Keratinocyte (primary cell): Measurements from ENCODE around the gene PTPRN2. TPM values are rescaled to one million over a fixed set of nuclear protein-coding genes. Genes with fewer than 3 reads are reported as not detected.

Experiments
- DNase-seq: peaks from one replicate; pipeline ENCODE4 v3.0.0-alpha.2; 2011; ENCODE audit warnings: low read depth, missing footprints, low spot score
- FAIRE-seq: peaks from 2 replicates; lab custom pipeline; 2011; peaks lifted over from hg19 to GRCh38; lab: Jason Lieb, UNC
- H2AFZ ChIP-seq: 2 replicates; pipeline ENCODE4 v1.6.0; 2012; ENCODE audit warnings: low read length, control low read depth, inconsistent platforms; ENCODE audit not compliant: control insufficient read depth
- H3K27ac ChIP-seq: 2 replicates; pipeline ENCODE4 v1.5.1; 2011; ENCODE audit warnings: low read length; ENCODE audit not compliant: control insufficient read depth, insufficient read depth
- H3K27me3 ChIP-seq: 3 replicates; pipeline ENCODE4 v1.6.0; 2011; ENCODE audit warnings: low read length; ENCODE audit not compliant: control insufficient read depth, insufficient read depth; ENCODE audit errors: extremely low read depth
- H3K36me3 ChIP-seq, 2 experiments: 2 replicates in 1 of 2; 3 replicates in 1 of 2; pipeline ENCODE4 v1.5.1; 2011; ENCODE audit warnings: low read length in 2 of 2, mild to moderate bottlenecking in 1 of 2; ENCODE audit not compliant: control insufficient read depth in 2 of 2, insufficient read depth in 2 of 2; ENCODE audit errors: extremely low read depth in 1 of 2
- H3K4me1 ChIP-seq: 3 replicates; pipeline ENCODE4 v1.5.1; 2011; ENCODE audit warnings: low read length; ENCODE audit not compliant: control insufficient read depth, insufficient read depth; ENCODE audit errors: extremely low read depth
- H3K4me2 ChIP-seq: 3 replicates; pipeline ENCODE4 v1.6.0; 2011; ENCODE audit warnings: low read depth, low read length; ENCODE audit not compliant: control insufficient read depth, insufficient read depth; ENCODE audit errors: extremely low read depth
- H3K4me3 ChIP-seq, 3 experiments: fragments of 200-600 bp in 1 of 3; sonication (generic) in 1 of 3; 2 replicates in 2 of 3; 3 replicates in 1 of 3; pipeline ENCODE4 v1.5.1; 2011 to 2016; ENCODE audit warnings: low read length in 3 of 3, mild to moderate bottlenecking in 3 of 3, control low read depth in 2 of 3, inconsistent platforms in 1 of 3, low read depth in 1 of 3, mixed read lengths in 1 of 3, mixed run types in 1 of 3, moderate library complexity in 1 of 3; ENCODE audit not compliant: control insufficient read depth in 2 of 3, insufficient read depth in 2 of 3; ENCODE audit errors: extremely low read depth in 1 of 3
- H3K79me2 ChIP-seq: 2 replicates; pipeline ENCODE4 v1.6.0; 2012; ENCODE audit warnings: low read length; ENCODE audit not compliant: control insufficient read depth, insufficient read depth
- H3K9ac ChIP-seq: 3 replicates; pipeline ENCODE4 v1.6.0; 2011; ENCODE audit warnings: low read length; ENCODE audit not compliant: control insufficient read depth, insufficient read depth; ENCODE audit errors: extremely low read depth
- H3K9me1 ChIP-seq: 3 replicates; pipeline ENCODE4 v1.6.0; 2011; ENCODE audit warnings: low read length; ENCODE audit not compliant: control insufficient read depth, insufficient read depth; ENCODE audit errors: extremely low read depth
- H3K9me3 ChIP-seq: 2 replicates; pipeline ENCODE4 v1.5.1; 2012; ENCODE audit warnings: low read depth, low read length; ENCODE audit not compliant: control insufficient read depth
- H4K20me1 ChIP-seq: 3 replicates; pipeline ENCODE4 v1.6.0; 2011; ENCODE audit warnings: low read length; ENCODE audit not compliant: control insufficient read depth, insufficient read depth; ENCODE audit errors: extremely low read depth
- CTCF ChIP-seq, 3 experiments: IDR thresholded peaks in 1 of 3; conservative IDR thresholded peaks in 1 of 3; optimal IDR thresholded peaks in 1 of 3; 2 replicates in 2 of 3; 3 replicates in 1 of 3; pipeline versions ENCODE3 to v1.5.1; 2011; ENCODE audit warnings: low read length in 3 of 3, mild to moderate bottlenecking in 3 of 3, moderate library complexity in 2 of 3, control low read depth in 1 of 3, inconsistent platforms in 1 of 3; ENCODE audit not compliant: insufficient read depth in 2 of 3; ENCODE audit errors: extremely low read depth in 1 of 3
- EZH2 ChIP-seq: IDR thresholded peaks from one replicate; pipeline ENCODE4 v1.6.1; 2012; ENCODE audit warnings: inconsistent platforms, mild to moderate bottlenecking, low read length, moderate library complexity
- dilution Hi-C: fragments of 300-500 bp; cut with MboI; formaldehyde crosslinking; loops from one replicate; pipeline ENCODE4 v1.7.0; 2020; ENCODE audit warnings: low sequenced_read_pairs; ENCODE audit not compliant: extremely low pct_ligation_motif_present
- polyA plus RNA-seq, 5 experiments: library from polyadenylated mRNA; depleted of rRNA in 3 of 5; stranded (reverse) in 3 of 5; stranded (forward) in 1 of 5; unstranded in 1 of 5; fragments of >200 nt; gene quantifications; 1 replicate in 1 of 5; 2 replicates in 3 of 5; 3 replicates in 1 of 5; pipeline versions ENCODE4 v1.2.1 to v1.2.3, GENCODE V29; 2011 to 2012; ENCODE audit warnings: missing spikeins in 2 of 5, low read depth in 1 of 5, low replicate concordance in 1 of 5

PTPRN2 gene
- polyA plus RNA-seq, 1 donor (not counting 4 experiments of a cell fraction or from before 2014, with no cell fraction given), result not detected

GRCh38 chr7:158292948-158293347 is 294.7 kb downstream of the PTPRN2 start:
- Histone ChIP-seq H2AFZ (no peak overlapping the region), H3K9me3 (peaks cover 8% of the 10 kb centered on the region), H3K4me1 (no peaks in the 10 kb centered on the region), H3K4me3 (no peak overlapping the region), H3K4me2 (no peak overlapping the region), H4K20me1 (no peaks in the 10 kb centered on the region), H3K9ac (no peak overlapping the region), H3K27ac (no peak overlapping the region), H3K9me1 (no peaks in the 10 kb centered on the region), H3K27me3 (no peaks in the 10 kb centered on the region), H3K36me3 (no peaks in the 10 kb centered on the region), H3K79me2 (no peaks in the 10 kb centered on the region)
- FAIRE-seq (no peak), DNase-seq (no peak)
- TF ChIP-seq CTCF (optimal IDR thresholded peaks at IDR 0.05 in 1 of 3, IDR thresholded peaks at IDR 0.05 in 1 of 3, conservative IDR thresholded peaks at IDR 0.05 in 1 of 3; ENCODE audit: extremely low read depth in 1 of 3, insufficient read depth in 2 of 3, low read length in 3 of 3) (no peak), EZH2 (no peak)
- dilution Hi-C loops, result no loop called here

- TF ChIP-seq CTCF (optimal IDR thresholded peaks at IDR 0.05 in 1 of 3, IDR thresholded peaks at IDR 0.05 in 1 of 3, conservative IDR thresholded peaks at IDR 0.05 in 1 of 3; ENCODE audit: extremely low read depth in 1 of 3, insufficient read depth in 2 of 3, low read length in 3 of 3) (no peak), EZH2 (no peak)
- dilution Hi-C loops, result no loop called here
These were observed 295.6 kb downstream of the PTPRN2 start for GRCh38 chr7:158291998-158292397.

More at GRCh38 chr7:158291998-158292397, 295.6 kb downstream of the PTPRN2 start:
- Histone ChIP-seq H3K27me3 (no peaks in the 10 kb centered on the region), H3K4me2 (no peak overlapping the region), H3K4me3 (no peak overlapping the region), H4K20me1 (no peaks in the 10 kb centered on the region), H2AFZ (no peak overlapping the region), H3K9ac (no peak overlapping the region), H3K27ac (no peak overlapping the region), H3K36me3 (no peaks in the 10 kb centered on the region), H3K9me1 (no peaks in the 10 kb centered on the region), H3K9me3 (peaks cover 8% of the 10 kb centered on the region), H3K4me1 (no peaks in the 10 kb centered on the region), H3K79me2 (no peaks in the 10 kb centered on the region)
- no peak for FAIRE-seq
- no peak for DNase-seq
